Pancreas (tissue), 10 donors: ENCODE measurements around the gene TNFSF9. TPM values are rescaled to one million over a fixed set of nuclear protein-coding genes. Genes with fewer than 3 reads are reported as not detected.

Source experiments
- ATAC-seq, 4 donors: fragments of 200-7000 bp; cut with Tn5 transposase; one replicate each; pipeline versions ENCODE4 v1.8.0 to v1.9.1; 2020; ENCODE audit warnings: mild to moderate bottlenecking in 4 of 4, moderate library complexity in 4 of 4
- DNase-seq, 6 donors: peaks; one replicate each; pipeline ENCODE4 v3.0.0-alpha.2; 2020
- FAIRE-seq: peaks from 2 replicates; lab custom pipeline; 2012; peaks lifted over from hg19 to GRCh38; lab: Jason Lieb, UNC
- H3K27ac ChIP-seq, 4 donors: fragments of 200-600 bp; sonication (generic); 1 replicate in 3 of 4; 2 replicates in 1 of 4; pipeline versions ENCODE4 v1.5.0 to v1.8.0; 2020
- H3K27me3 ChIP-seq, 4 donors: fragments of 200-600 bp; one replicate each; pipeline ENCODE4 v1.8.0; 2021
- H3K36me3 ChIP-seq, 3 donors: fragments of 200-600 bp; sonication (generic) in 1 of 3; one replicate each; pipeline versions ENCODE4 v1.5.0 to v1.8.0; 2020 to 2021
- H3K4me1 ChIP-seq, 3 donors: fragments of 200-600 bp; one replicate each; pipeline ENCODE4 v1.8.0; 2021
- H3K4me3 ChIP-seq, 4 donors: fragments of 200-600 bp; sonication (generic) in 2 of 4; one replicate each; pipeline versions ENCODE4 v1.5.0 to v1.8.0; 2020 to 2021
- H3K9me3 ChIP-seq, 4 donors: fragments of 200-600 bp; one replicate each; pipeline ENCODE4 v1.8.0; 2021
- CTCF ChIP-seq, 4 donors: fragments of 200-600 bp; sonication (generic) in 3 of 4; IDR thresholded peaks; one replicate each; pipeline versions ENCODE4 v1.5.0 to v1.8.0; 2021; ENCODE audit warnings: antibody characterized with exemption in 4 of 4
- WGBS, 2 donors: extraction: QIAGEN DNeasy Blood & Tissue Kit; methylation state at CpG; one replicate each; pipeline ENCODE4 v1.1.7; 2013; 5-methylcytosine and 5-hydroxymethylcytosine counted together
- intact Hi-C, 3 donors: fragments of 100-400 bp; cut with DNase I; formaldehyde crosslinking; loops; one replicate each; pipeline versions ENCODE4 v1.11.1 to v1.14.2; 2022
- polyA plus RNA-seq, 2 donors: library from polyadenylated mRNA; stranded (reverse); fragments of 200-250 nt; gene quantifications; one replicate each; pipeline ENCODE4 v1.2.3, GENCODE V29; 2013
- total RNA-seq, 6 donors: library from RNA; stranded (reverse); fragmentation: NEBNext Ultra II Directional in 4 of 6; extraction: Animal tissue kit (Norgen Biotek cat#: 25700) in 4 of 6; gene quantifications; one replicate each; pipeline versions ENCODE4 v1.2.1 to v1.2.4, GENCODE V29; 2021 to 2023
- donor health status: healthy with polysubstance abuse.
- donor health status: DM: no; HTN: no; CAD: no; lungs with moderate emphysema.
- donor health status: DM: no; HTN: no; CAD: no.
- donor health status: control.
- donor health status: control.
- donor health status: Bipolar disorder and iron deficiency.
- donor health status: DM: yes; HTN: yes; CAD: no.
- donor health status: DM: no; HTN: no; CAD: no.
- donor health status: DM: no; HTN: no; CAD: no.
- donor health status: DM: yes; HTN: yes; CAD: no.

Gene TNFSF9
- total and polyA plus RNA-seq, 8 donors = 0.12 to 1.1 (median 0.20) TPM; not detected in 4

- peaks cover 0 to 5% (median 0%) of the 10 kb centered on the region in 3 donors for H3K4me1 ChIP-seq
- H3K27me3 ChIP-seq = no peaks in the 10 kb centered on the region
- ATAC-seq = no peak
- DNase-seq = peak in 1 of 6 donors; percentile 29
- no peak for TF ChIP-seq CTCF (IDR thresholded peaks at IDR 0.05)
- 20 to 33% methylated on average over 28 to 31 of the region's 31 CpGs for WGBS, 2 donors
- H3K36me3 ChIP-seq = no peaks in the 10 kb centered on the region
- no peak overlapping the region for H3K4me3 ChIP-seq
- no peak overlapping the region for H3K27ac ChIP-seq
- no peaks in the 10 kb centered on the region for H3K9me3 ChIP-seq
- intact Hi-C loops = no loop called here
- FAIRE-seq = no peak
Observed at GRCh38 chr19:6532244-6532999, 1.6 kb downstream of the TNFSF9 start.

- no peaks in the 10 kb centered on the region for H3K36me3 ChIP-seq
- H3K9me3 ChIP-seq = no peaks in the 10 kb centered on the region
- no peak for DNase-seq
- no peak for ATAC-seq
- no peak for FAIRE-seq
- no peak overlapping the region for H3K4me3 ChIP-seq
- no peak for TF ChIP-seq CTCF (IDR thresholded peaks at IDR 0.05)
- 25 to 36% methylated on average over 3 of the region's 3 CpGs for WGBS, 2 donors
- H3K27me3 ChIP-seq = no peaks in the 10 kb centered on the region
- intact Hi-C loops = no loop called here
- H3K27ac ChIP-seq = no peak overlapping the region
- peaks cover 0 to 5% (median 0%) of the 10 kb centered on the region in 3 donors for H3K4me1 ChIP-seq
Observed at GRCh38 chr19:6533000-6533328, 2.1 kb downstream of the TNFSF9 start.

GRCh38 chr19:6533746-6534418, 3.1 kb downstream of the TNFSF9 start:
- no peak overlapping the region for H3K4me3 ChIP-seq
- no peak overlapping the region for H3K27ac ChIP-seq
- H3K36me3 ChIP-seq = no peaks in the 10 kb centered on the region
- FAIRE-seq (no peak), ATAC-seq (no peak), DNase-seq (peak in 1 of 6 donors; percentile 12)
- H3K9me3 ChIP-seq = no peaks in the 10 kb centered on the region
- intact Hi-C loops = no loop called here
- WGBS, 2 donors = 9 to 15% methylated on average over 11 of the region's 11 CpGs
- H3K27me3 ChIP-seq = no peaks in the 10 kb centered on the region
- H3K4me1 ChIP-seq = peaks cover 0 to 5% (median 0%) of the 10 kb centered on the region in 3 donors
- TF ChIP-seq CTCF (IDR thresholded peaks at IDR 0.05) = no peak

GRCh38 chr19:6534451-6535093, 3.7 kb downstream of the TNFSF9 start:
- TF ChIP-seq CTCF (IDR thresholded peaks at IDR 0.05) = no peak
- Histone ChIP-seq H3K27ac (no peak overlapping the region), H3K27me3 (no peaks in the 10 kb centered on the region), H3K9me3 (no peaks in the 10 kb centered on the region), H3K36me3 (no peaks in the 10 kb centered on the region), H3K4me1 (peaks cover 0 to 5% (median 0%) of the 10 kb centered on the region in 3 donors), H3K4me3 (no peak overlapping the region)
- intact Hi-C loops = no loop called here
- ATAC-seq = no peak
- DNase-seq = peak in 2 of 6 donors; percentile 62 to 67
- WGBS, 2 donors = 32 to 62% methylated on average over 39 to 40 of the region's 40 CpGs
- no peak for FAIRE-seq
